ENCODE results near the gene MAP4K1.
A peak's percentile ranks its signal among the peaks of the same experiment; 100 is the strongest.

MAP4K1 gene

GRCh38 chr19:38663156-38663651, 45.5 kb upstream of the MAP4K1 start:
- TF ChIP-seq, protein P1, sequence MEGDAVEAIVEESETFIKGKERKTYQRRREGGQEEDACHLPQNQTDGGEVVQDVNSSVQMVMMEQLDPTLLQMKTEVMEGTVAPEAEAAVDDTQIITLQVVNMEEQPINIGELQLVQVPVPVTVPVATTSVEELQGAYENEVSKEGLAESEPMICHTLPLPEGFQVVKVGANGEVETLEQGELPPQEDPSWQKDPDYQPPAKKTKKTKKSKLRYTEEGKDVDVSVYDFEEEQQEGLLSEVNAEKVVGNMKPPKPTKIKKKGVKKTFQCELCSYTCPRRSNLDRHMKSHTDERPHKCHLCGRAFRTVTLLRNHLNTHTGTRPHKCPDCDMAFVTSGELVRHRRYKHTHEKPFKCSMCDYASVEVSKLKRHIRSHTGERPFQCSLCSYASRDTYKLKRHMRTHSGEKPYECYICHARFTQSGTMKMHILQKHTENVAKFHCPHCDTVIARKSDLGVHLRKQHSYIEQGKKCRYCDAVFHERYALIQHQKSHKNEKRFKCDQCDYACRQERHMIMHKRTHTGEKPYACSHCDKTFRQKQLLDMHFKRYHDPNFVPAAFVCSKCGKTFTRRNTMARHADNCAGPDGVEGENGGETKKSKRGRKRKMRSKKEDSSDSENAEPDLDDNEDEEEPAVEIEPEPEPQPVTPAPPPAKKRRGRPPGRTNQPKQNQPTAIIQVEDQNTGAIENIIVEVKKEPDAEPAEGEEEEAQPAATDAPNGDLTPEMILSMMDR (IDR thresholded peaks at IDR 0.05; ENCODE audit: low read depth, low read length): no peak
- no peak overlapping the region for H3K4me3 ChIP-seq (ENCODE audit: low read depth, low read length)

GRCh38 chr19:38662537-38663155, 44.9 kb upstream of the MAP4K1 start:
- H3K4me3 ChIP-seq (ENCODE audit: low read depth, low read length): no peak overlapping the region
- TF ChIP-seq, protein P1 (IDR thresholded peaks at IDR 0.05; ENCODE audit: low read depth, low read length): no peak

DNA sequence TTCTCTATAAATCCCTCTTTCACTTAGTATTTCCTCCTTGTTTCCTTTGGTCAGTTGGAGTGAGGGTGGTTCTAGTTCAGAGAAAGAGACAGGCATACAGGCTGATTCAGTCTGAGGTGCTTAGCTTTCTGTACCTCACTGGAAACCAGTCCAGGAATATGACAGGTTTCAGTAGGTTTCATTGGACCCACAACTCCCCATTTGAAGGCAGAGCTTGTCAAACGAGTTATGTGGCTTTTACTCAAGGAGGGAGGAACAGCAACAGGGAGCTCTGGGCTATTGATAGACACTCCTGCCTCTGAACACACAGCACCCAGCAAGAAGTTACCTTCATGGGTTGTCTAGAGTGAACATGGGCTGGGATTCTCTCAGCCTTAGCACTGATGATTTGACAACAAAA, 44.2 kb upstream of the MAP4K1 start:
- H3K4me3 ChIP-seq (ENCODE audit: low read depth, low read length): no peak overlapping the region
- TF ChIP-seq, protein P1 (IDR thresholded peaks at IDR 0.05; ENCODE audit: low read depth, low read length): no peak

DNA sequence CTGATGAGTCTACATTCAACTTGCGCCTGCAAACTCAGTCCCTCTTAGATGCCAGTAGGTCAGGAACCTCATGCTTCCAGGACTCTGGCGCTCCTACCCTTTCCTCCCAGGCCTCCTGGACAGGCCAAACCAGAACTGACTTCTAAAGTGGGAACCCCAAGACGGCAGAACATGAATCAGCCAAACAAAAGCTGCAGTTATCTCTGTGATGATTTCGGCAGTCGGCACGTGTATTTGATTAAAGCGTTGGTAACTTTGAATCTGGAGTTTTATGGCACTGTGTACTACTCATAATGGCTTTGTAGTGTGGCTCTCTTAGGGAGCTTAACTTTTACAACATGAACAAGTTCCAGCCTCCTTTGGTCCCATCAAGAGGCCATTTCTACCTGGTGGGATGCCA, 43.4 kb upstream of the MAP4K1 start:
- no peak overlapping the region for H3K4me3 ChIP-seq (ENCODE audit: low read depth, low read length)
- TF ChIP-seq, protein P1 (IDR thresholded peaks at IDR 0.05; ENCODE audit: low read depth, low read length): no peak

GRCh38 chr19:38660724-38661123, 43.0 kb upstream of the MAP4K1 start:
- no peak overlapping the region for H3K4me3 ChIP-seq (ENCODE audit: low read depth, low read length)
- TF ChIP-seq, protein P1 (IDR thresholded peaks at IDR 0.05; ENCODE audit: low read depth, low read length): no peak

- H3K4me3 ChIP-seq (ENCODE audit: low read depth, low read length): peak overlapping the region; percentile 26
- TF ChIP-seq, protein P1 (IDR thresholded peaks at IDR 0.05; ENCODE audit: low read depth, low read length): no peak
These were observed 40.9 kb upstream of the MAP4K1 start for GRCh38 chr19:38658462-38659306.

Measured in WI38 (cell line).